HS-5 (cell line): Measurements from ENCODE around the gene CTSG.
"Not testable (repeated sequence)": the region's sequence is repeated elsewhere in the genome, so short reads cannot be mapped to it uniquely, and the experiment has no call there.

Source experiments
- DNase-seq: peaks from one replicate; pipeline ENCODE4 v3.0.0-alpha.2; 2012; ENCODE audit warnings: low read depth

The CTSG gene

DNA sequence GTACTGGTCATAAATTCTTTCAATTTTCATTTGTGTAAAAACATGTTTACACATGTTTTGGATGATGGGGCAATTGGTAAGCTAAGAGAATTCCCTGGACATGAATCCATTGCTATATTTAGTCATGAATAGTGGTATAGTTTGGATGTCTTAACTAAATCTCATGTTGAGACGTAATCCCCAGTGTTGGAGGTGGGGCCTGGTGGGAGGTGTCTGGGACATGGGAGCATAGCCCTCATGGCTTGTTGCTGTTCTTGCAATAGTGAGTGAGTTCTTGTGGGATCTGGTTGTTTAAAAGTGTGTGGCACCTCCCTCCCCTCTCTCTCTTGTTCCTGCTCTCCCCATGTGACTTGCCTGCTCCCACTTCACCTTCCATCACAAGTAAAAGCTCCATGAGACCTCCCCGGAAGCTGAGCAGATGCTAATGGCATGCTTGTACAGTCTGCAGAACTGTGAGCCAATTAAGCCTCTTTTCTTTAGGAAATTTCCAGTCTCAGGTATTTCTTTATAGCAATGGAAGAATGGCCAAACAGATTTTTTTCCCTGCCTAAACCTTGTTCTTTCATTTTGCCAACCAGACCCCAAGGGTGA, 33.6 kb downstream of the CTSG start:
- DNase-seq: no peak

DNA sequence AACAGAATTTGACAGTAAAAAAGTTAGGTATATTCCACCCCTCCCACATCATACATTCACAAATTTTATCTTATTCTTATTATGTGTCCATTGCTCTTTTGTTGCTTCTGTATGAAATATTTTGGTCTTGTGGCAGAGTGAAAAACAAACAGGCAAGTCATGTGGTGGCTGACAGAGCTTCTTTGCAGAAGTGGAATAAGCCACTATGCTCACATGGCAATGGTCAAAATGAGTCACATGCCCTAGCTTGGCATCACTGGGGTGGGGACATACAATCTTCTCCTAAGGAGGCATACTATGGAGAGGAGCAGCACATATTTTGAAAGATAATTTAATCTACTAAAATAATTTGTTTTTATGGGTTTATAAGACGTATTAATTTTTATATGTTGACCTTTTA, 40.3 kb downstream of the CTSG start:
- DNase-seq: no peak

DNA sequence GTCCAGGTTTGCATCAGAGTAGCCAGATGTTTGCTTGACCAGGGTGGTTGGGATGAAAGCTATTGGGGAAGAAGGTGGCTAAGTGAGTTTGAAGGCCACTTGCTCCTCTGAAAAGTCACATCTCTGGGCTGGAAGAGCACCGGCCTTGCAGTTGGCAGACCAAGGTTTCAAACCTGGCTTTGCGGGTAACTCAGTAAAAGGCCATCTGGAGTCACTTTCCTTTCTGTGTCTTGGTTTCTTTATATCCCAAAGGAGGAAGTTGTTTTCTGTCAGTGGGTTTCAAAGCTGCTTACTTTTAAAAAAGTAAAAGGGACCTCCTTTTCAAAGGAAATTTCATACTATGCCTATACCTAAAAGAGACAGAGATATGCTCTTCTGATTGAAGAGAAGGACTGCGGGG, 41.8 kb downstream of the CTSG start:
- no peak for DNase-seq

- DNase-seq: not testable (repeated sequence)
These were observed 50.0 kb downstream of the CTSG start for GRCh38 chr14:24525877-24526620.
